Measurements from ENCODE around the gene CPSF4. TPM values are rescaled to one million over a fixed set of nuclear protein-coding genes. Genes with fewer than 3 reads are reported as not detected.
A peak's percentile ranks its signal among the peaks of the same experiment; 100 is the strongest.

CPSF4 gene
- total RNA-seq, 1 experiment from 2014 or later, result 63.8 TPM

- DNase-seq (ENCODE audit: low read depth), result no peak
Measured at GRCh38 chr7:99447943-99448342, 9.2 kb downstream of the CPSF4 start.

- no peak for DNase-seq (ENCODE audit: low read depth)
Measured at GRCh38 chr7:99448855-99449254, 10.1 kb downstream of the CPSF4 start.

GRCh38 chr7:99449326-99449725, 10.6 kb downstream of the CPSF4 start:
- DNase-seq (ENCODE audit: low read depth), result no peak

- DNase-seq (ENCODE audit: low read depth), result no peak
Measured at GRCh38 chr7:99451936-99452335, 13.2 kb downstream of the CPSF4 start.

- no peak for DNase-seq (ENCODE audit: low read depth)
Measured at GRCh38 chr7:99452541-99452940, 13.8 kb downstream of the CPSF4 start.

- no peak for DNase-seq (ENCODE audit: low read depth)
Measured at GRCh38 chr7:99453105-99453504, 14.4 kb downstream of the CPSF4 start.

GRCh38 chr7:99455874-99456273, 17.1 kb downstream of the CPSF4 start:
- no peak for DNase-seq (ENCODE audit: low read depth)

- no peak for DNase-seq (ENCODE audit: low read depth)
Measured at GRCh38 chr7:99456288-99456687, 17.5 kb downstream of the CPSF4 start.

DNA sequence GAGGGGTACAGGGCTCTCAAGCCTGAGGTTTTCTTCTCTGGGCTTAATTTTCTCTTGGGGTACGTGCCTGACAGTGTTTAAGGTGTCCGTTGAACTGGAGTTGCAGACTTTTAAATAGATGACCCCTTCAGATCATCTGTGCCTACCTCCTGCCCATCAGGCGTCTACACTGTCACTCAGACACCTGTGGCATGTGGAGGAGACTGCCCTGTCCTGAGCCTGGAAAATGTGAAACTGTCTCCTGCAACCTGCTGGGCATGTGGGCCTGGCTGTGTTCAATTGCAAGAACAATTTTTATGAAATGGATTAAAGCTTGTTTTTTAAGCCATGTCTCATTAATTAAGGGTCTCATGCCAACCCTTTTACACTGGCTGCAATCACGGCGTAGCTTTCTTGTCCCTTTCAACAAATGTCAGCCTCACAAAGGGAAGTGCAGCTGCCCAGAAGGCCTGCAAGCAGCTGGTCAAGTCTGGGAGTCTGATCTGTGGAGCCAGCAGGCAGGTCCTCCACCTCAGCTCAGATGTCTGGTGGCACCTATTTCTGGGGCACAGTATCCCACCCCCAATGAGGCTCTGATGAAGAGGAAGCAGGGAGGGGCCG, 18.4 kb downstream of the CPSF4 start:
- DNase-seq (ENCODE audit: low read depth), result no peak

GRCh38 chr7:99457650-99458493, 19.1 kb downstream of the CPSF4 start:
- no peak for DNase-seq (ENCODE audit: low read depth)

- DNase-seq (ENCODE audit: low read depth), result no peak
Measured at GRCh38 chr7:99459087-99459486, 20.3 kb downstream of the CPSF4 start.

DNA sequence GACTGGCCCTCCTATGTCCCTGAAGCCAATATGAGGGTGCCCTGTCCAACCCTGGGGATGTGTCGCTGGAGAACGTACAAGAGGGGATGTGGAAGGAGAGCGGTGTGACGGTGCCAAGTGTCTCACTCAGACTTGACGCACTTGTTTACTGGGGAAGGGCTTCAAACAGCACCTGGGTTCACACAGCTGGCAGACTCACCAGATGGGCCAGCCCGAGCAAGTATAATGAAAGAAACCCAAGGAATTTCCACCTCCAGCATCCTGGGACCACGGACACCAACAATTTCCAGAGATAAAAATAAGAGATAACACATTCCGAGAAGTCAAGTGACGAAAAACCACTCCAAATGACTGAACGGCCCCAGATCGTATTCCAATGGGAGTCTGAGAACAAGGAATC, 21.9 kb downstream of the CPSF4 start:
- DNase-seq (ENCODE audit: low read depth), result no peak

- DNase-seq (ENCODE audit: low read depth), result no peak
Measured at GRCh38 chr7:99461221-99461620, 22.5 kb downstream of the CPSF4 start.

DNA sequence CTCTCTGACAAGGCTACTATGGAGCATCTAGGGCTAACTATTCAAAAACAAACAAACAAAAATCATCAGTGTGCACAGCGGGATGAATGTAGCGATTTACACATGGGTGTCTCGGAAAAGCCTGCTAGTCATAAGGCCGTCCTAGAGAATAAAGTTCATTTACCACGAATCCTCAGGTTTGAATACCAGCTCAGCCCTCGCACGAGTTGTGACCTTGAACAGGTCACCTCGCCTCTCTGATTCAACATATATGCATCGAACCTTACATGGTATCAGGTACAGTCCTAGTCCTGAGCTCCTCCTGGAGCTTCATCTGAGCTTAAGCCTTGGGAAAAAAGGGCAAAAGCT, 26.7 kb downstream of the CPSF4 start:
- no peak for DNase-seq (ENCODE audit: low read depth)

- DNase-seq (ENCODE audit: low read depth), result no peak
Measured at GRCh38 chr7:99468336-99468918, 29.7 kb downstream of the CPSF4 start.

- peak; percentile 54 for DNase-seq (ENCODE audit: low read depth)
Measured at GRCh38 chr7:99469381-99470065, 30.8 kb downstream of the CPSF4 start.

GRCh38 chr7:99472561-99473314, 34.0 kb downstream of the CPSF4 start, which contains the start of gene ZNF789:
Gene ZNF789, plus strand, starts transcription at chr7:99472890. Its CDS starts 3,567 bp downstream, at chr7:99476457.
- peak; percentile 96 for DNase-seq (ENCODE audit: low read depth)

DNA sequence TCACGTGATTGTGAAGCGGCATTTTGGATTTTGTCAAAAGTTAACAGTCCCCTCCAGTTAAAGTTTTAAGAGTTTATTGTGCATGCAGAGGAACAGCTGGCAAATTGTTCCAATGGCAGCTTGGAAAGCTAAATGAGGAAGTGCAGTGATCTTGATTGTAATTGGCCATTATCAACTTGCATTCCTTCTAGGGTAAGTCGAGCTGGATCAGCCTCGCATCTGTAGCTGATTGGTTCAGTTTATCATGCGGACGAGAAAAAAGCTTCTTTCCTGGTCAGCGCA, 34.5 kb downstream of the CPSF4 start:
- peak; percentile 52 for DNase-seq (ENCODE audit: low read depth)

- DNase-seq (ENCODE audit: low read depth), result no peak
Measured at GRCh38 chr7:99476107-99476506, 37.4 kb downstream of the CPSF4 start.

DNA sequence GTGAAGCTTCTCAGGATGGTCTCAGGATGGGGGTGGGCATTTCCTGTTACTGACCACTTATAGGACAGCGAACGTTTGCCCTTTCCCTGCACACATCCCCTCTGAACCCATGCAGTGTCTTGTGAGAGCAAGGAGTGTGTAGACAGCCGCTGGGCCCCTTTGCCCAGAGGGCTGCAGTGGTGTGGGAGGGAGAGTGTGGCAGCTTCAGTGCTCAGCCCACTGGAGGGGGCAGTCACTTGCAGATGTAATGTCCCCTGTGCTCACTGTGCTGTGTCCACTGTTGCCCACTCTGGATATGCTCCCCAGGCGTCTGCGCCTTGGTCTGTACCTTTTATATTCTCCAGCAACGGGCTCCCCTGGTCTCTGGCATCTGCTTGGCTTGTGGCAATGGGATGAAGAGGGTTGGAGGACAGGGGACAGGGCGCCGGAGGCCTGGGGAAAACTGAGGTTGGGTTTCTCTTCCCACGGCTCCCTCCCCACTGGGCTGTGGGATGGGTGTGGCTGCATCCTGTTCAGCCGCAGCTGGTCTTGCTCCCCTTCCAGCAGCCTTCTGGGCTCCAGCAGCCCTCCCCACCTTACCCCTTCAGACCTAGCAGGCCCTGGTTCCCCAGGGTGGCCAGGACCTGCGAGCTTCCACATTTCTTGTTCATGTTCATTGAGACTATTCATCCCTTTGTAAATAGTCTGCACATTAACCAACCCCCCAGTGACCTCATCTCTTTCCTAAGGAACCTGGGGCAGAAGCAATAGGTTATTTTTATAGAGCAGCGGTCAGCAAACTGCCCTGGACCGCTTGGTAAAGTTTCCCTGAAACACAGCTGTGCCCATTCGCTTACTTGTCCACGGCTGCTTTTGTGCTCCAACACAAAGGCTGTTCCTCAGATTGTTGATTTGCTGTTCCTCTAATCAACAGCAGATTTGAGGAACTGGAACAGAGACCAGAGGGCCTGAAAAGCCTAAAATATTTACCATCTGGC, 40.0 kb downstream of the CPSF4 start:
- DNase-seq (ENCODE audit: low read depth), result no peak
